ENCODE data around the gene RIT2. TPM values are rescaled to one million over a fixed set of nuclear protein-coding genes. Genes with fewer than 3 reads are reported as not detected.

The RIT2 gene
- total RNA-seq, 1 experiment from 2014 or later: not detected

- Mint-ChIP-seq H3K27ac (ENCODE audit: unreplicated experiment) (no peak overlapping the region), H3K27me3 (ENCODE audit: unreplicated experiment) (no peaks in the 10 kb centered on the region), H3K9me3 (ENCODE audit: low read depth, unreplicated experiment) (peaks cover 3% of the 10 kb centered on the region), H3K36me3 (ENCODE audit: insufficient read depth, unreplicated experiment) (no peaks in the 10 kb centered on the region), H3K4me1 (ENCODE audit: low read depth, unreplicated experiment) (no peaks in the 10 kb centered on the region), H3K4me3 (ENCODE audit: low read depth, unreplicated experiment) (no peak overlapping the region)
- intact Hi-C loops (cut with micrococcal nuclease; ENCODE audit: unreplicated experiment): no loop called here
- BruUV-seq (replicated peaks): no TSS peak
- CTCF ChIA-PET: no interaction called here
- DNase-seq: no peak
- TF ChIP-seq, protein P1, sequence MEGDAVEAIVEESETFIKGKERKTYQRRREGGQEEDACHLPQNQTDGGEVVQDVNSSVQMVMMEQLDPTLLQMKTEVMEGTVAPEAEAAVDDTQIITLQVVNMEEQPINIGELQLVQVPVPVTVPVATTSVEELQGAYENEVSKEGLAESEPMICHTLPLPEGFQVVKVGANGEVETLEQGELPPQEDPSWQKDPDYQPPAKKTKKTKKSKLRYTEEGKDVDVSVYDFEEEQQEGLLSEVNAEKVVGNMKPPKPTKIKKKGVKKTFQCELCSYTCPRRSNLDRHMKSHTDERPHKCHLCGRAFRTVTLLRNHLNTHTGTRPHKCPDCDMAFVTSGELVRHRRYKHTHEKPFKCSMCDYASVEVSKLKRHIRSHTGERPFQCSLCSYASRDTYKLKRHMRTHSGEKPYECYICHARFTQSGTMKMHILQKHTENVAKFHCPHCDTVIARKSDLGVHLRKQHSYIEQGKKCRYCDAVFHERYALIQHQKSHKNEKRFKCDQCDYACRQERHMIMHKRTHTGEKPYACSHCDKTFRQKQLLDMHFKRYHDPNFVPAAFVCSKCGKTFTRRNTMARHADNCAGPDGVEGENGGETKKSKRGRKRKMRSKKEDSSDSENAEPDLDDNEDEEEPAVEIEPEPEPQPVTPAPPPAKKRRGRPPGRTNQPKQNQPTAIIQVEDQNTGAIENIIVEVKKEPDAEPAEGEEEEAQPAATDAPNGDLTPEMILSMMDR (IDR thresholded peaks at IDR 0.05; ENCODE audit: unreplicated experiment): no peak
These were observed 22.9 kb downstream of the RIT2 start for GRCh38 chr18:43092539-43092938.

- CTCF ChIA-PET: no interaction called here
- Mint-ChIP-seq H3K27ac (ENCODE audit: unreplicated experiment) (no peak overlapping the region), H3K27me3 (ENCODE audit: unreplicated experiment) (no peaks in the 10 kb centered on the region), H3K4me3 (ENCODE audit: low read depth, unreplicated experiment) (no peak overlapping the region), H3K36me3 (ENCODE audit: insufficient read depth, unreplicated experiment) (no peaks in the 10 kb centered on the region), H3K9me3 (ENCODE audit: low read depth, unreplicated experiment) (peaks cover 18% of the 10 kb centered on the region), H3K4me1 (ENCODE audit: low read depth, unreplicated experiment) (no peaks in the 10 kb centered on the region)
- intact Hi-C loops (cut with micrococcal nuclease; ENCODE audit: unreplicated experiment): loop anchor here (10.0 kb wide), 1 partner anchor 57 kb away; no protein-coding TSS in a partner anchor
- TF ChIP-seq, protein P1 (IDR thresholded peaks at IDR 0.05; ENCODE audit: unreplicated experiment): no peak
- BruUV-seq (replicated peaks): no TSS peak
- DNase-seq: no peak
These were observed 34.1 kb downstream of the RIT2 start for GRCh38 chr18:43081396-43081795.

DNA sequence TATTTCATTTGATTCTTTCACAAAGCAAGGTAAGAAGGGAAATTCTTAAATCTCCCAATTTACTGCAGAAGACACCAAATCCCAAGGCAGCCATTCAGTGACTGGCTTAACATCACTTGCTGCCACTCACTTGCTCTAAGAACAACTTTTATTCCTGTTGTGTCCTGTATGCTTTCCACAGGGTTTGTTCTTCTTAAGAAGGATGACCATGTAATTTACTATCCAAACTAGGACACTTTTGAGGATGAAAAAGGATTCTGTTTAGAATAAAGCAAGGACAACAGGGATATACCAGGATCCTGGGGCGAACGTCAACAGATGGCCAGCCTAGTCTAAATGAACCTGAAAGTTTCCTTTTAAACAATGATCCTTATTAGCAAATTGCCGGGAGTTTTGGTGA is 34.8 kb downstream of the RIT2 start:
- CTCF ChIA-PET: no interaction called here
- no peaks in the 10 kb centered on the region for H3K36me3 Mint-ChIP-seq (ENCODE audit: insufficient read depth, unreplicated experiment)
- no peaks in the 10 kb centered on the region for H3K4me1 Mint-ChIP-seq (ENCODE audit: low read depth, unreplicated experiment)
- no peak for DNase-seq
- no peaks in the 10 kb centered on the region for H3K27me3 Mint-ChIP-seq (ENCODE audit: unreplicated experiment)
- TF ChIP-seq, protein P1 (IDR thresholded peaks at IDR 0.05; ENCODE audit: unreplicated experiment): no peak
- intact Hi-C loops (cut with micrococcal nuclease; ENCODE audit: unreplicated experiment): loop anchor here (10.0 kb wide), 1 partner anchor 56 kb away; no protein-coding TSS in a partner anchor
- no TSS peak for BruUV-seq (replicated peaks)
- H3K4me3 Mint-ChIP-seq (ENCODE audit: low read depth, unreplicated experiment): no peak overlapping the region
- H3K27ac Mint-ChIP-seq (ENCODE audit: unreplicated experiment): no peak overlapping the region
- peaks cover 15% of the 10 kb centered on the region for H3K9me3 Mint-ChIP-seq (ENCODE audit: low read depth, unreplicated experiment)

DNA sequence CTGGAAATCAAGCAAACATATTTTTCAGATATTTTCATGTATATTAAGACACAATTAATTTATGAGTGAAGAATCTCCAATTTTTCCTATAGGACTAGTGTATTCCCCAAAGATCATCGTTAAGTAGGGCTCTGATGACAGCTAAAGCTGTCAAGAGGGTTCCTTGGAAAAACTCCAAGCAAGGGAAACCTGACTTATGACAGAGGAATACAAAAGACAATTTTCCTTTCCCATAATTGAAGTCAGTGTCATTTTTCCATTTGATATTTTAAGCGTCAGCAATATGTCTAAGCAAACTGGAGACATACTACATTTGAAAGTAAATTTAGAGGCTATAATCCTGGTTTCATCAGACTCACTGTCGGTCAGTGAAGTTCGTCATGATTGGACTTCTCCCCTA is 36.1 kb downstream of the RIT2 start:
- intact Hi-C loops (cut with micrococcal nuclease; ENCODE audit: unreplicated experiment): no loop called here

More for the DNA sequence above, 36.1 kb downstream of the RIT2 start:
- CTCF ChIA-PET: no interaction called here
- DNase-seq: no peak
- H3K27me3 Mint-ChIP-seq (ENCODE audit: unreplicated experiment): no peaks in the 10 kb centered on the region
- TF ChIP-seq, protein P1 (IDR thresholded peaks at IDR 0.05; ENCODE audit: unreplicated experiment): no peak
- no peak overlapping the region for H3K4me3 Mint-ChIP-seq (ENCODE audit: low read depth, unreplicated experiment)
- H3K9me3 Mint-ChIP-seq (ENCODE audit: low read depth, unreplicated experiment): peaks cover 10% of the 10 kb centered on the region
- BruUV-seq (replicated peaks): no TSS peak
- no peaks in the 10 kb centered on the region for H3K4me1 Mint-ChIP-seq (ENCODE audit: low read depth, unreplicated experiment)
- no peaks in the 10 kb centered on the region for H3K36me3 Mint-ChIP-seq (ENCODE audit: insufficient read depth, unreplicated experiment)
- H3K27ac Mint-ChIP-seq (ENCODE audit: unreplicated experiment): no peak overlapping the region
